NCI-H2081 (cell line): ENCODE measurements around the gene PRKCE.

Experiments
- DNase-seq, 2 experiments: peaks; one replicate each; lab custom pipeline; 2025; lab: John Stamatoyannopoulos, UW

Gene PRKCE

GRCh38 chr2:46227674-46228289 lies 576.3 kb downstream of the PRKCE start:
- DNase-seq = no peak

- no peak for DNase-seq
Observed at GRCh38 chr2:46229134-46230063, 577.9 kb downstream of the PRKCE start.

GRCh38 chr2:46230115-46230571 lies 578.7 kb downstream of the PRKCE start:
- no peak for DNase-seq

- no peak for DNase-seq
Observed at GRCh38 chr2:46230677-46231425, 579.4 kb downstream of the PRKCE start.

GRCh38 chr2:46231721-46232120 lies 580.2 kb downstream of the PRKCE start:
- DNase-seq = no peak

GRCh38 chr2:46232860-46233259 lies 581.4 kb downstream of the PRKCE start:
- DNase-seq = no peak

- no peak for DNase-seq
Observed at GRCh38 chr2:46236006-46236875, 584.8 kb downstream of the PRKCE start.

- DNase-seq = no peak
Observed at GRCh38 chr2:46236876-46237859, 585.7 kb downstream of the PRKCE start.
